DMS79 (cell line): ENCODE results near the gene RAB11B.
A peak's percentile ranks its signal among the peaks of the same experiment; 100 is the strongest.
"Not testable (repeated sequence)": the region's sequence is repeated elsewhere in the genome, so short reads cannot be mapped to it uniquely, and the experiment has no call there.

ENCODE experiments used
- DNase-seq: peaks from one replicate; lab custom pipeline; 2025; lab: John Stamatoyannopoulos, UW

The RAB11B gene

DNA sequence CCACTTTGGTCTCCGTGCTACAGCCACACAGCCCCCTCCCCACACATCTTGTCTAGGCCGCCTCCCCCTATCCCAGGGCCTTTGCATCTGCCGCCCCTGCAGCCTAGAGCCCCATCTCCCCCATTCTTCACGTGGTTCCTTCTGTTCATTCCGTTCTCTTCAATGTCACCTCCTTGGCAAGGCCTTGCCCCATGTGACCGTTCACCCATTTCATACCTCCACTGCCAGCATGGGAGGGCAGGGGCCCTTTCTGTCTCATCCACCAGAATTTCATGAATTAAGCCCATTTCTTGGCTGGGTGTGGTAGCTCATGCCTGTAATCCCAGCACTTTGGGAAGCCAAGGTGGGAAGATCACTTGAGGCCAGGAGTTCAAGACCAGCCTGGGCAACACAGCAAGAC is 38.9 kb downstream of the RAB11B start:
- DNase-seq, result no peak

DNA sequence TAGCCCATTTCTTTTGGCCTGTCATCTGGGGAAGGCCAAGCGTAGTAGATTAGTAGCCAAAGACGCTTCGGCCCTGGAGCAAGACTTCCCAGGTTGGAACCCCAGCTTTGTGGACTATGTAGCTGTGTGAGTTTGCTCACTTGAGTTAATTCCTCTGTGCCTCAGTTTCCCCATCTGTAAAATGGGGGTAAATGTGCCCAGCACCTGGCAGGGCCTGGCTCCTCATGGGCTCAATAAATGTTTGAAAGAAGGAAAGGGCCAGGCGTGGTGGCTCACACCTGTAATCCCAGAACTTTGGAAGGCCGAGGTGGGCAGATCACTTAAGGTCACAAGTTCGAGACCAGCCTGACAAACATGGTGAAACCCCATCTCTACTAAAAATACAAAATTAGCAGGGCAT is 39.7 kb downstream of the RAB11B start:
- DNase-seq, result no peak

DNA sequence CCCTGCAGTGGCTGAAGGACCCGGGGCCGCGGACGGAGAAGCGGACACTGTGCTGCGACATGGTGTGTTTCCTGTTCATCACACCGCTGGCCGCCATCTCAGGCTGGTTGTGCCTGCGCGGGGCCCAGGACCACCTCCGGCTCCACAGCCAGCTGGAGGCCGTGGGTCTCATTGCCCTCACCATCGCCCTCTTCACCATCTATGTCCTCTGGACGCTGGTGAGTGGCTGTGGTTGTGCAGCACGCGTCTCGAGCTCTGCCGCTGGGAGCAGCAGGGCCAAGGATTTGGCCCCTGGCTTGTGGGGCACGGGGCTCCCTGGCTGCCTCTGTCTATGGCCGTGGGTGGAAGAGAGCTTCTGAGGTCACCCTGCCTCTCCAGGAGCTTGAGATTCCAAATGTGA is 40.5 kb downstream of the RAB11B start:
- no peak for DNase-seq

DNA sequence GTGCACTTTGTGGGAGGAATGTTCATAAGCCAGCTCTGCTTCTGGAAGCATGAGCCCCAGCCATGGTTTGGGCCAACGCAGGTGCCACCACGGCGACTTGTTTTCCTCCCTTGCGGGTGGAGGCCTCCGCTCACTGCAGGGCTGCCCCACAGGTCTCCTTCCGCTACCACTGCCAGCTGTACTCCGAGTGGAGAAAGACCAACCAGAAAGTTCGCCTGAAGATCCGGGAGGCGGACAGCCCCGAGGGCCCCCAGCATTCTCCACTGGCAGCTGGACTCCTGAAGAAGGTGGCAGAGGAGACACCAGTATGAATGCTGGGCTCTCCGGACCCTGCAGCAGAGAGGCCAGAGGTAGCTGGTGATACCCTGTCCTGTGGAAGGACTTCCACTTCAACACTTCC is 48.1 kb downstream of the RAB11B start:
- no peak for DNase-seq

DNA sequence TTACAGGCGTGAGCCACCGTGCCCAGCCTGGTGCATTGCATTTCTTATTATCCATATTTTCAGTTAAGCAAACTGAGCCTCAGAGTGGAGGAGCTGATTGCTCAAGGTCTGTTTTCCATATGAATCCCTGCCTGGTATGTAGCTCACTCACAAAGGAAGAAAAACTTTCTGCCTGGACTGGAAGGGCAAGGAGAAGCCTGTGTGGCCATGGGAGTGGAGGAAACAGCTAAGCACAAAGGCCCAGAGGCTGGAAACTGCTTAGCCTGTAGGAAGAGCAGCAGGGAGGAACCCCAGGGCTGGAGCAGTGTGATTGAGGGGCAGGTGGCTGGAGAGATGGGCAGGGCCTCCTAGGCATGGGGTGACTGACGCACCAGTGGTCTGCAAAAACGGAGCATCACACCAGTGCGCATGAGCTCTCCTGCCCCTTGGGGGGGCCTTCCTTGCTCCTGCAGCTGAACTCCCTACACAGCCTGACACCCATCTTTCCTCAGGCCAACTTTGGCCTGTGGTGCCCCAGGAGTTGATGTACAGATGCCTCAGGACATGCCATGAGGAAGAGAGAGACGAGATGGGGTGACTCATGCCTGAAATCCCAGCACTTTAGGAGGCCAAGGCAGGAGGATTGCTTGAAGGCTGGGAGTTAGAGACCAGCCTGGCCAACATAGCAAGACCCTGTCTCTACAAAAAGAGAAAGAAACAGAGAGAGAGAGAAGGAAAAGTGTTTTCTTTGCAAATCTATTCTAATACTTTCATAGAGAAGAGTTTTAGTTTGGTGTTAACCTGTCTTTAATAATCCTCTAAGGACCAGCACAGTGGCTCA is 51.8 kb downstream of the RAB11B start:
- no peak for DNase-seq

DNA sequence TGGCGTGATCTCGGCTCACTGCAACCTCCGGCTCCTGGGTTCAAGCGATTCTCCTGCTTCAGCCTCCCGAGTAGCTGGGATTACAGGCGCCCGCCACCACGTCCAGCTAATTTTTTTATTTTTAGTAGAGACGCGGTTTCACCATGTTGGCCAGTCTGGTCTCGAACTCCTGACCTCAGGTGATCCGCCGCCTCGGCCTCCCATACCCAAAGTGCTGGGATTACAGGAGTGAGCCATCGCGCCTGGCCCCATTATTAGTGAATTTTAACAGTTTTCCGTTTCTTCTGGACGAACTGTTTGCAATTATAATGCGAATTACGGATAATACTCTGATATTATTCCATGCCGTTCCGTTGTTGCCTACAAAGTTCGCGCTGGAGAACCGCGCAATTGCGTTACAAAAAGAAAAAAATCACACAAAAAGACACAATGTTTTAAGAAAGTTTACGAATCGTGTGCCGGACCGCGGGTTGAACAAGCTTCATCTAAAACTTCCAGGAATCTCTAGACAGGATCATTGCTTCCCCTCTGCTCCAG is 54.0 kb downstream of the RAB11B start:
- not testable (repeated sequence) for DNase-seq

DNA sequence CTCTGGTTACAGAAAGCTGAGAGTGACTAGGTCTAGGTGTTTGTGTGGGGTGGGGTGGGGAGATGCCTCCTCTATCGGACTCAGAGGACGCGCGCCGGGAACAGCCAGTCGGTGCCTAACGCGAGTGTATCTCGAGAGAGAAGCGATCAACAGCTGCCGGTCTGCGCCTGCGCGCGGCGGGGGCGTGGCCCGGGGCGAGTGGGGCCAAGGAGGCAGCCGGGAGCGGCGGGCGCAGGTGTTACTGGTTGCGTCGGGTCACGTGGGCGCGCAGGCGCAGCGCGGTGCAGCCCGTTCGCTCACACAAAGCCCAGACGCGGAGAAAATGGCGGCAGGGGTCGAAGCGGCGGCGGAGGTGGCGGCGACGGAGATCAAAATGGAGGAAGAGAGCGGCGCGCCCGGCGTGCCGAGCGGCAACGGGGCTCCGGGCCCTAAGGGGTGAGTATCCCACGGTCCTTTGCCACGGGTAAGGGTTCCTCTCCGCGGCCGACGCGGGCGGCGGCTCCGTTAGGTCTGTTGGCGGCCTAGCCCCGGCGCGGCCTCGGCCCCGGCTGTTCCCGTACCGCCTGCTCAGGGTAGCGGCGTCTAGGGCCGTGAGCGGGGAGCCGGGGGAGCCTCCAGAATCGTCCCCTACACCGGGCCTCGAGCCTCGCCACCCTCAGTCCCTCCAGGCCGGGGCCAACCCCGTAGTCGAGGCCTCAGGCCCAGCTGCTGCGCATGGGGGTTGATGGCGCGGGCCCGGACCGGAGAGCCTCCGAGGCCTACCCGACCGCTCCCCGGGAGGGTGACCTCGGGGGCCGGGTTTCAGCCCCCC is 54.7 kb downstream of the RAB11B start, which contains the start of gene HNRNPM:
HNRNPM (plus strand) TSS at position 299 of the 811 bp plus-strand sequence; CDS start at position 323, 24 bp downstream.
- DNase-seq, result peak; percentile 93

DNA sequence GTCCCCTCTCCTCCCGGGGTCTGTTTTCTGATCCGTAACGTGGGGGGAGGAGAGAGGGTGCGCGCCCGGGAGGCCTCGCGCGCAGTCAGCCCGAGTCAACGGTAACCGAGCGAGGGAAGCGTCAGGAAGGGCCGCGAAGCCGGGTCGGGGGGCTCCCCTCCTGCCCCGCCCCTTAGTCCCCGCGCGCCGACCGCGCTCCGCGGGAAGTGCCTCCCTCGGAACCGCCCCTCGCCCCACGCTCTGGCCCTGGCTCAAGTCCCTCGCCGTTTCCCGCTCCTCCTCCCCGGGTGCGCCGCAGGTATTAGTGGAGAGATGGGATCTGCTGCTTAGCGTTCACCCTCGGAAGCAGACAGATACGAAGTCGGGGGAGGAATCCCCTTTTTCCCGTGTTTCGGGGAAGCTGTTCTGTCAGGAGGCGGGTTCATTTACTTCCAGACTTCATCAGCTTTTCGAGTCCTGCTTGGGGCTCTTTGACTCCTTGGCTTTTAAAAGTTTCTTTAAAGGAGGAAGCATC is 55.4 kb downstream of the RAB11B start:
- peak; percentile 17 for DNase-seq

DNA sequence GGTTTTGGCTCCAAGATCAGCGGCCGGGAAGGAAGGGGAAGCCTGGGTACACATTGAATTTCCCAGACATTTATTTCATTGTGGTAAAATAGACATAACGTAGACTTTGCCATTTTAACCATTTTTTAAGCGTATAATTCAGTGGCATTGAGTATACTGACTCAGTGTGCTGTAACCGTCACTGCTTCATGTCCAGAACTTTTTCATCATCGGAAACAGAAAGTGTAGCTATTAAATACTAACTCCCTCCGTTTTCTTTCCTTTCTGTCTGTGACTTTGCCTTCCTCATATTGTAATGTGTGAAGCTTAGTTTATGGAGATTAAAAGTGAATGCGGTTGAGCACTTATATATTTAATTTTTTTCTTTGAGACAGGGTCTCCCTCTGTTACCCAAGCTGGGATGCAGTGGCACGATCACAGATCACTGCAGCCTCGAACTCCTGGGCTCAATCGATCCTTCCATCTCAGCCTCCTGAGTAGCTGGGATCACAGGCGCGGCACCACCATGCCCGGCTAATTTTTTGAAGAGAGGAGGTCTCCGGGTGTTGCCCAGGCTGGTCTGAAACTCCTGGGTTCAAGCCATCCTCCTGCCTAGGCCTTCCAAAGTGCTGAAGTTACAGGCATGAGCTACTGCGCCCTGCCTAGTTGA is 56.0 kb downstream of the RAB11B start:
- DNase-seq, result no peak

DNA sequence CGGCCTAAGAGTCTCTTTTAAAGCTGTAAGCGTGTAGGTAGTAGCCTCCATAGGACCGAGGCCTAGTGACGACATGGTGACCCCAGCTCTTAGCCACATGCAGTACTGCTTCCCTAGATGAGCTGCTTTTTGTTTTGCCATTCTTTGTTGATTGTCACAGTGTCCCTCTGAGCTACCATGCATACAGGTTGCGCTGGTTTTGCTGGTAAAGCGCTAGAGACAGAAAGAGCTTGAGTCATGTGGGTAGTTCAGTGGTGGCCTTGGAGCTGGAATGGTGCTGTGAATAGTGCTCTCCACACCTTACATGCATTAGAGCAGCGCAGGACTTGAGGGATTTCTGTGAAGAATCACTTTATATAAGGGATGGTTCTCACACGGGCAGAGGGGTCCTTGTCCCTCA is 59.7 kb downstream of the RAB11B start:
- DNase-seq, result no peak

DNA sequence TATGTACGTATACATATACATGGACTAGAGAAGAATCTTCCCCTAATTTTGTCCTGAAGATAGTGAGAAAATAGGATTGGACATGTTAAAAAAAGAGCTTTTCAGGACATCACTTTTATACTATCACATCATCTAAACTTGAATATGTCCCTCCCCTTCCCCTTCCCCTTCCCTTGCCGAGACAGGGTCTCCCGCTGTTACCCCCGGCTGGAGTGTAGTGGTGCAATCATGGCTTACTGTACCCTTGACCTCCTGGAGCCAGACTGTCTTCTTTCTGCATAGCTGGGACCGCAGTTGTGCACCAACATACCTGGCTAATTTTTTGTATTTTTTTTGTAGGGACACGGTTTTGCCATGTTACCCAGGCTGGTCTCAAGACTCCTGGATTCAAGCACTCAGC is 61.2 kb downstream of the RAB11B start:
- DNase-seq, result no peak

DNA sequence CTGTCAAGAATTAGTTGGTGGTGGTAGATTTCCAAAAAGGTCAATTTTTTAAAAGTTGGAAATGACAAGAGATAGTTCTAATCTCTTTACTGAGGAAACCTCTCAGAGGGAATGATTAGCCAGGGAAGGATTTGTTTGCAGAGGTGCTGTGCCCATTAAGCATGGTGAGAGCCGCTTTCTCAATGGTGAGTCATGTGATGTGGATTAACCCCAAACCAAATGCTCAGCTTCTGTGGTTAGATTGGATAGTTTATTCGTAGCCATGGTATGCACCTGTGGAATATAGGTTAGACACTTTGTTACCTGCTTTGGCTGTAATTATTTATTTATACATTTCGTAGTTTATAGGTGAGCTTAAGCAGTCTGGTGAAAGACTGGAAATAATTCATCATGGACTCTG is 61.7 kb downstream of the RAB11B start:
- DNase-seq, result peak; percentile 22

DNA sequence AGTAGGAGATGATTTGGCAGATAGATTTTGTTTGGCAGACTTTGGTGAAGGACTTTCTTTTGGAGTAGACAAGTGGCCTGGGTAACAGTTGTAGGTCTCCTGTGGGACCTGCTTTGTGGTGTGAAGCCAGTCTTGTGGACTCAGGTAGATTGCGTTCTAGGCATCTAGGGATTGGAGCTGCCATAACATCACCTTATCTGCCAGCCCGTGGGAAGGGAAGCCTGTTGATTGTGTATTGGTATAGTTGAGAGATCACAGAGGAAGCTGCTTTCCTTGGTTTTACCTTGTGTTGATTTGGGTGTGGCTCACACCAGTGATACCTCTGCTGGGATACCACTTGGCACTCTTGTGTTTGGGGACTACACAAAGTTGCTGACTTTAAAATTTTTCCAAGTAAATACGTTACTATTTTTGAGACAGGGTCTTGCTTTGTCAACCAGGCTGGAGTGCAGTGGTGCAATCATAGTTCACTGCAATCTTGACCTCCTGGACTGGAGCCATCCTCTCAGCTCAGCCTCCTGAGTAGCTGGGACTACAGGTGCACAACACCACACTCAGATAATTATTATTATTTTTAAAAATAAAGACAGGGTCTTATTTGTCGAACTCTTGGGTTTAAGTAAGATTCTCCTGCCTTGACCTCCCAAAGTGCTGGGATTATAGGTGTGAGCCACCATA is 62.4 kb downstream of the RAB11B start:
- no peak for DNase-seq

DNA sequence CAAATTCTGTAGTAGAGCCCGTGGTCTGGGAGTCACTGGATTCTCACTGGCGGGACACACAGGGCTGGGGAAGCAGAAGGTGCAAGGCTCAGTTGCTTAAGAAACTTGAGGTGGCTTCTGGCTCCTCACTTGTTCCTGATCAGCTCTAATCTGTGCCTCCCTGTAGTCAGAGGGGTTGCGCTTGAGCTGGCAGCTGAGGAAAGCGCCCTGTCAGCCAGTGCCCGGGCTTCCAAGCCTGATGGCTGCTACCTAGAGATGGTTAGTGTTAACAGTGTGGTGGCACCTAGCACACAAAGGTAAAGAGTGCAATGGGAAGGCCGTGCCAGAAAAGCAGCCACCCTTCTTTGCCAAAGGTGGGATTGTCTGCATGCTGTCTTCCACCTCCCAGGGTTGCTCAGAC is 63.5 kb downstream of the RAB11B start:
- DNase-seq, result no peak
